ENCODE measurements around the gene PTOV1. TPM values are rescaled to one million over a fixed set of nuclear protein-coding genes. Genes with fewer than 3 reads are reported as not detected.

PTOV1 gene
- total RNA-seq, 2 experiments from 2014 or later = 78.2 to 79.4 TPM

- DNase-seq = no peak
- no peak overlapping the region for H3K4me3 Mint-ChIP-seq
Measured at GRCh38 chr19:49908480-49909420, 57.8 kb downstream of the PTOV1 start.

GRCh38 chr19:49910179-49910578 lies 59.2 kb downstream of the PTOV1 start:
- peaks cover 52% of the 10 kb centered on the region for H3K4me1 Mint-ChIP-seq
- no peak for ATAC-seq
- no peak overlapping the region for H3K27ac Mint-ChIP-seq

More at GRCh38 chr19:49908480-49909420, 57.8 kb downstream of the PTOV1 start:
- CTCF ChIA-PET = no interaction called here
- H3K27me3 Mint-ChIP-seq = no peaks in the 10 kb centered on the region
- no peak overlapping the region for H3K27ac Mint-ChIP-seq
- H3K9me3 Mint-ChIP-seq (ENCODE audit: low read depth) = no peaks in the 10 kb centered on the region
- H3K4me1 Mint-ChIP-seq = peaks cover 46% of the 10 kb centered on the region
- no peak for ATAC-seq
- H3K36me3 Mint-ChIP-seq = peaks cover 55% of the 10 kb centered on the region

More at GRCh38 chr19:49910179-49910578, 59.2 kb downstream of the PTOV1 start:
- no peak overlapping the region for H3K4me3 Mint-ChIP-seq
- H3K9me3 Mint-ChIP-seq (ENCODE audit: low read depth) = no peaks in the 10 kb centered on the region
- H3K27me3 Mint-ChIP-seq = no peaks in the 10 kb centered on the region
- DNase-seq = no peak
- CTCF ChIA-PET = no interaction called here
- peaks cover 66% of the 10 kb centered on the region for H3K36me3 Mint-ChIP-seq

Small RNA genes within 50 kb of the gene (microRNA-seq; reads per million reads assigned to microRNA genes)
- not detected for gene MIR4749
- 2.1 reads per million for gene MIR4750
- gene MIR6800 = not detected

Other genes with a start within 250 kb of the PTOV1 start
- gene RRAS, start 211.0 kb upstream of the PTOV1 start, total RNA-seq = 1 to 10 TPM; 6.6 to 9.6 TPM
- 10 to 100 TPM; 78.8 to 79.3 TPM for gene SCAF1, start 208.9 kb upstream of the PTOV1 start, total RNA-seq
- gene IRF3, start 185.3 kb upstream of the PTOV1 start, total RNA-seq = 100 to 1,000 TPM; 159 to 170 TPM
- gene BCL2L12, start 185.2 kb upstream of the PTOV1 start, total RNA-seq = 10 to 100 TPM; 90.6 to 94.5 TPM
- gene PRMT1, start 173.9 kb upstream of the PTOV1 start, total RNA-seq = 100 to 1,000 TPM; 145 to 257 TPM
- gene ADM5, start 161.6 kb upstream of the PTOV1 start, total RNA-seq = 1 to 10 TPM; 2.7 to 3.5 TPM
- gene CPT1C, start 160.0 kb upstream of the PTOV1 start, total RNA-seq = 1 to 10 TPM; 1.6 TPM
- 1 to 10 TPM in 1 of 2 experiments, under 1 TPM in 1; 0.47 to 1.3 TPM for gene TSKS, start 87.9 kb upstream of the PTOV1 start, total RNA-seq
- gene AP2A1, start 84.2 kb upstream of the PTOV1 start, total RNA-seq = 100 to 1,000 TPM in 1 of 2 experiments, 10 to 100 TPM in 1; 85.3 to 102 TPM
- gene FUZ, start 37.9 kb upstream of the PTOV1 start, total RNA-seq = 10 to 100 TPM; 20.1 to 23.0 TPM
- 10 to 100 TPM; 57.5 to 70.5 TPM for gene MED25, start 32.9 kb upstream of the PTOV1 start, total RNA-seq
- gene PNKP, start 16.4 kb downstream of the PTOV1 start, total RNA-seq = 100 to 1,000 TPM; 130 to 133 TPM
- 10 to 100 TPM; 13.4 to 21.2 TPM for gene AKT1S1, start 26.2 kb downstream of the PTOV1 start, total RNA-seq
- gene TBC1D17, start 26.5 kb downstream of the PTOV1 start, total RNA-seq = 10 to 100 TPM; 26.2 to 39.3 TPM
- gene IL4I1, start 45.7 kb downstream of the PTOV1 start, total RNA-seq = 10 to 100 TPM in 1 of 2 experiments, 1 to 10 TPM in 1; 1.7 to 12.3 TPM
- gene ATF5, start 78.0 kb downstream of the PTOV1 start, total RNA-seq = 10 to 100 TPM in 1 of 2 experiments, 1 to 10 TPM in 1; 8.4 to 13.7 TPM
- gene NUP62, start 78.3 kb downstream of the PTOV1 start, total RNA-seq = 100 to 1,000 TPM; 128 to 192 TPM
- not detected for gene SIGLEC11, start 110.0 kb downstream of the PTOV1 start, total RNA-seq
- 10 to 100 TPM; 70.5 to 71.3 TPM for gene VRK3, start 174.2 kb downstream of the PTOV1 start, total RNA-seq
- gene ZNF473, start 174.8 kb downstream of the PTOV1 start, total RNA-seq = 1 to 10 TPM; 7.9 to 8.4 TPM

Measured in activated CD8-positive, alpha-beta memory T cell treated with anti-CD3 and anti-CD28 coated beads, Interleukin-2, amount 10 ng/mL, durations not matched to agents 7 days and 5 days (primary cell).